GM12801 (cell line): Measurements from ENCODE around the gene EFR3B.

Experiments
- CTCF ChIP-seq: IDR thresholded peaks from one replicate; pipeline ENCODE4 v1.5.1; 2011; ENCODE audit warnings: control low read depth; ENCODE audit not compliant: insufficient read length; ENCODE audit errors: extremely low read depth

Gene EFR3B

GRCh38 chr2:25202275-25202674, 160.4 kb downstream of the EFR3B start:
- no peak for TF ChIP-seq CTCF

- TF ChIP-seq CTCF, result no peak
These were observed 162.4 kb downstream of the EFR3B start for GRCh38 chr2:25204190-25204838.

GRCh38 chr2:25207078-25207545, 165.2 kb downstream of the EFR3B start:
- no peak for TF ChIP-seq CTCF
